Gastrocnemius medialis (tissue), 4 donors: ENCODE results near the gene UTP18. TPM values are rescaled to one million over a fixed set of nuclear protein-coding genes. Genes with fewer than 3 reads are reported as not detected.

ENCODE experiments used
- ATAC-seq, 2 donors: fragments of 150-250 bp; one replicate each; pipeline ENCODE4 v1.9.1; 2016
- DNase-seq, 2 donors: peaks; one replicate each; pipeline ENCODE4 v3.0.0-alpha.2; 2019
- H3K27ac ChIP-seq, 4 donors: fragments of 200-600 bp; sonication (generic); 1 replicate in 1 of 4; 2 replicates in 3 of 4; pipeline ENCODE4 v1.5.1; 2016 to 2018; ENCODE audit warnings: mild to moderate bottlenecking in 2 of 4, moderate library complexity in 1 of 4
- H3K27me3 ChIP-seq, 3 donors: fragments of 200-600 bp; sonication (generic) in 2 of 3; 1 replicate in 1 of 3; 2 replicates in 2 of 3; pipeline versions ENCODE4 v1.5.1 to v1.6.0; 2016 to 2019; ENCODE audit warnings: mild to moderate bottlenecking in 1 of 3, moderate library complexity in 1 of 3
- H3K36me3 ChIP-seq, 2 donors: fragments of 200-600 bp; sonication (generic) in 1 of 2; one replicate each; pipeline ENCODE4 v1.5.1; 2017 to 2018
- H3K4me1 ChIP-seq, 2 donors: fragments of 200-600 bp; sonication (generic) in 1 of 2; one replicate each; pipeline ENCODE4 v1.5.1; 2016 to 2017; ENCODE audit warnings: mild to moderate bottlenecking in 2 of 2
- H3K4me3 ChIP-seq, 4 donors: fragments of 200-600 bp; sonication (generic) in 3 of 4; 1 replicate in 1 of 4; 2 replicates in 3 of 4; pipeline ENCODE4 v1.5.1; 2016 to 2019; ENCODE audit warnings: mild to moderate bottlenecking in 2 of 4
- H3K9me3 ChIP-seq, 3 donors: fragments of 200-600 bp; sonication (generic) in 2 of 3; 1 replicate in 1 of 3; 2 replicates in 2 of 3; pipeline ENCODE4 v1.5.1; 2016 to 2019
- POLR2A ChIP-seq, 2 donors: fragments of 450-650 bp; IDR thresholded peaks; one replicate each; pipeline ENCODE4 v1.6.1; 2017; ENCODE audit warnings: antibody characterized with exemption in 2 of 2, mild to moderate bottlenecking in 2 of 2, moderate library complexity in 2 of 2
- in situ Hi-C, 4 donors: fragments of 200-750 bp; cut with MboI; loops; one replicate each; pipeline versions ENCODE4 v1.15.0 to v1.8.0; 2017; ENCODE audit warnings: low sequenced_read_pairs in 4 of 4
- intact Hi-C: fragments of 100-400 bp; cut with DNase I; formaldehyde crosslinking; loops from one replicate; pipeline ENCODE4 v1.15.1; 2023; ENCODE audit warnings: low total_unique reads
- total RNA-seq, 4 donors: library from RNA; depleted of rRNA; stranded (reverse); fragments of >200 nt; gene quantifications; one replicate each; pipeline versions ENCODE4 v1.1.0 to v1.2.3, GENCODE V29; 2016
- TF ChIP-seq, protein P1 (sequence below), 5 experiments: fragments of 450-650 bp in 3 of 5; fragments of 200-600 bp in 2 of 5; sonication (generic) in 2 of 5; IDR thresholded peaks in 4 of 5; conservative IDR thresholded peaks in 1 of 5; 1 replicate in 4 of 5; 2 replicates in 1 of 5; pipeline ENCODE4 v1.5.1; 2016 to 2019; ENCODE audit warnings: antibody characterized with exemption in 5 of 5, mild to moderate bottlenecking in 3 of 5, moderate library complexity in 3 of 5

Gene UTP18
- total RNA-seq, 4 donors from 2014 or later, result 19.0 to 29.9 (median 21.4) TPM

DNA sequence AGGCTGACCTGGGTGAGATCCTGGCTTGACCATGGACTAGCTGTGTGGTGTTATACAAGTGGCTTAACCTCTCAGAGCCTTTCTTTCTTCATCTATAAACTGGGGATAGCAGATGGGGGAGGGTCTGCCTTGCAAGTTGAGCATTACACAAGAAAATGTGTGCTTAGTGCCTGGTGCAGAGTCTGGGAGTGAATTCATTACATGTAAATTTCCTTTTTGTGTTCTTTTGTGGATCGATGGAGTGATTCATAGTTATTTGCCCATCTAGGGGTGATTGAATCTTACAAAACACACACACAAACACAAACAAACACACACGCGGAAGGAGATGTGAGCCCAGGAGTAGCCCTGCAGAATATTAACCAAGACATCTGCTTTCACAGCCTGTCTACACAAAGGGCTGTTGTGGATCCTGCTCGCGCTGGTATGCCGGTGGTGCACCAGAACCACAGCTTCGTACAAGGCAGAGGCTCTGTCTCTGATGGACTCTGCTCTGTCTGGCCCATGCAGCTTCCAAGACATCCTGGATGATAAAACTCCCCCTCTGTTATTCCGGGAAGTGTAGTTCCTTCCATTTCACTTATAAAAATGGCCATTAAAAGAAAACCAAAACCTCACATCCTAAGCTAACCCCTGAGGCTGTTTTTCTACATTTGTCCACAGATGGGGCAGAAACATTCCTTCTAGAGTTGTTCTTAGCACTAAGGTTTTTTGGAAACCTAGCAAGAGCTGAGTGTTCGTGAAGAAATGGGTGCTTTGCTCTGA, 86.1 kb downstream of the UTP18 start:
- in situ Hi-C loops (no loop called here), intact Hi-C loops (no loop called here)
- H3K36me3 ChIP-seq, result no peaks in the 10 kb centered on the region
- H3K4me1 ChIP-seq, result no peaks in the 10 kb centered on the region
- no peaks in the 10 kb centered on the region for H3K27me3 ChIP-seq
- no peak for DNase-seq
- no peak overlapping the region for H3K27ac ChIP-seq
- ATAC-seq, result no peak
- TF ChIP-seq, protein P1, sequence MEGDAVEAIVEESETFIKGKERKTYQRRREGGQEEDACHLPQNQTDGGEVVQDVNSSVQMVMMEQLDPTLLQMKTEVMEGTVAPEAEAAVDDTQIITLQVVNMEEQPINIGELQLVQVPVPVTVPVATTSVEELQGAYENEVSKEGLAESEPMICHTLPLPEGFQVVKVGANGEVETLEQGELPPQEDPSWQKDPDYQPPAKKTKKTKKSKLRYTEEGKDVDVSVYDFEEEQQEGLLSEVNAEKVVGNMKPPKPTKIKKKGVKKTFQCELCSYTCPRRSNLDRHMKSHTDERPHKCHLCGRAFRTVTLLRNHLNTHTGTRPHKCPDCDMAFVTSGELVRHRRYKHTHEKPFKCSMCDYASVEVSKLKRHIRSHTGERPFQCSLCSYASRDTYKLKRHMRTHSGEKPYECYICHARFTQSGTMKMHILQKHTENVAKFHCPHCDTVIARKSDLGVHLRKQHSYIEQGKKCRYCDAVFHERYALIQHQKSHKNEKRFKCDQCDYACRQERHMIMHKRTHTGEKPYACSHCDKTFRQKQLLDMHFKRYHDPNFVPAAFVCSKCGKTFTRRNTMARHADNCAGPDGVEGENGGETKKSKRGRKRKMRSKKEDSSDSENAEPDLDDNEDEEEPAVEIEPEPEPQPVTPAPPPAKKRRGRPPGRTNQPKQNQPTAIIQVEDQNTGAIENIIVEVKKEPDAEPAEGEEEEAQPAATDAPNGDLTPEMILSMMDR (IDR thresholded peaks at IDR 0.05 in 4 of 5, conservative IDR thresholded peaks at IDR 0.05 in 1 of 5), result no peak
- no peak for TF ChIP-seq POLR2A (IDR thresholded peaks at IDR 0.05)
- no peak overlapping the region for H3K4me3 ChIP-seq
- H3K9me3 ChIP-seq, result no peaks in the 10 kb centered on the region

Other genes with a start within 250 kb of the UTP18 start
- gene SPAG9, start 139.7 kb upstream of the UTP18 start, total RNA-seq, result 100 to 1,000 TPM; 139 to 171 (median 143) TPM
- gene NME1, start 107.0 kb upstream of the UTP18 start, total RNA-seq, result 10 to 100 TPM; 19.1 to 32.6 (median 29.2) TPM
- 100 to 1,000 TPM; 412 to 666 (median 508) TPM for gene NME2, start 94.1 kb upstream of the UTP18 start, total RNA-seq
- 1 to 10 TPM; 4.6 to 9.8 (median 7.6) TPM for gene MBTD1, start 497 bp upstream of the UTP18 start, total RNA-seq